Memory B cell (primary cell): ENCODE data around the gene ENAH.

Experiments
- ATAC-seq: fragments of 150-1000 bp; cut with Tn5 transposase; 2 replicates; pipeline ENCODE4 v1.10.0; 2021; ENCODE audit warnings: low read depth, mild to moderate bottlenecking, moderate library complexity
- DNase-seq, 2 donors: peaks; one replicate each; pipeline ENCODE4 v3.0.0; 2022; ENCODE audit warnings: low spot score in 2 of 2
- H3K27ac Mint-ChIP-seq: one replicate; pipeline ENCODE4 v1.8.0; 2022; ENCODE audit warnings: mild to moderate bottlenecking, moderate library complexity, mixed read lengths
- H3K27me3 Mint-ChIP-seq: one replicate; pipeline ENCODE4 v1.8.0; 2022; ENCODE audit warnings: mixed read lengths
- H3K36me3 Mint-ChIP-seq: one replicate; pipeline ENCODE4 v1.8.0; 2022; ENCODE audit warnings: mild to moderate bottlenecking, mixed read lengths
- H3K4me1 Mint-ChIP-seq: one replicate; pipeline ENCODE4 v1.8.0; 2022; ENCODE audit warnings: mixed read lengths
- H3K4me3 Mint-ChIP-seq: one replicate; pipeline ENCODE4 v1.8.0; 2022; ENCODE audit warnings: mild to moderate bottlenecking, moderate library complexity, mixed read lengths
- H3K9me3 Mint-ChIP-seq: one replicate; pipeline ENCODE4 v1.8.0; 2022; ENCODE audit warnings: mixed read lengths

The ENAH gene

DNA sequence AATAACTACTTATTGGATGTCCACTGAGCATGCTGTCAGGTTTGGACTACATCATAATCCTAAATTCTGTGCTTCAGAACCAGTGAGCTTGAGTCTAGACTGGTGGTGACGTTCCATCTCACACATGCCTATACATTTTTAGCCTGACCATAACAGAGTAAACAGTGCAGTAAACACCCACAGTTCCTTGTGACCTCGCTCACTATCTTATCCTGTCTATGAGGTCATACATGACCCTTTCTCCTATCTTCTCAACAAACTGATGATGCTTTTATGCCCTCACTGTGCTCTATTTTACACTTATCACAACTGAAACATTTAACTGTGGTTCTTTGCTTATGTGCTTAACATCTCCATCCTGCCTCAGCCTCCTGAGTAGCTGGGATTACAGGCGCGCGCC is 91.2 kb downstream of the ENAH start:
- no peaks in the 10 kb centered on the region for H3K9me3 Mint-ChIP-seq
- no peaks in the 10 kb centered on the region for H3K4me1 Mint-ChIP-seq
- H3K27me3 Mint-ChIP-seq, result peaks cover 9% of the 10 kb centered on the region
- H3K4me3 Mint-ChIP-seq, result no peak overlapping the region
- no peak for ATAC-seq
- no peak overlapping the region for H3K27ac Mint-ChIP-seq
- DNase-seq, result no peak
- H3K36me3 Mint-ChIP-seq, result no peaks in the 10 kb centered on the region

DNA sequence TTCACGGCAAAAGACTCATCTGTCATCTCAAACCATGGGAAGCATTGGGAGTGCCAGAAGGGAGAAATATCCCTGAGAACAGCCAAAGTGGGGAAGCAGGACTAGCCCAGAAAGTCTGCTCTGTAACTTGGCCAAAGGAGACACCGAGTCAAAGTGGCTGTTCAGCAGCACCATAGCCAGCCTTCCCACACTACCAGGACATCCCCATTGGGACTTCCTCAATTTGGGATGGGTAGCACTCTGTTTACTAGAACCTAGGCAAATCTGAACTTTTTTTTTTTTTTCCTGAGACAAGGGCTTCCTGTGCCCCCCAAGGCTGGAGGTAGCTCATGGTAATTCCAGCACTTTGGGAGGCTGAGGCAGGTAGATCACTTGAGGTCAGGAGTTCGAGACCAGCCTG is 93.0 kb downstream of the ENAH start:
- Mint-ChIP-seq H3K36me3 (no peaks in the 10 kb centered on the region), H3K27me3 (peaks cover 9% of the 10 kb centered on the region), H3K4me3 (no peak overlapping the region), H3K4me1 (no peaks in the 10 kb centered on the region), H3K27ac (no peak overlapping the region), H3K9me3 (no peaks in the 10 kb centered on the region)
- no peak for DNase-seq
- ATAC-seq, result no peak

DNA sequence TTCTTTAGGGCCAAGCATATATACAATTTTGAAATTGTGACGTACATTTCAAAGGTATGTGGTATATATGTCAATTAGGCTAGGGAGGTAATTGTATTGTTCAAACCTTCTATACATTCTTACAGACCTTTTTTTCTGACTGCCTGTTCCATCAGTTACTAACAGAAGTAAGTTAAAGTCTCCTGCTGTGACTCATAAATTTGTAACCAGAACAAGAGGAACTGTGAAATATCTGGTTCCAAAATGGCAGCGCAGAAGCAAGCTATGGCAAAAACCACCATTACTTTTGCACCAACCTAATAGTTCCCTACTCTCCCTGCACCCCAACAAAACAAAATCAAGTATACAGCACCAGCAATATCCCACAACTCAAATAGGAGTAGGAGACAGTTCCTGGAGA is 93.6 kb downstream of the ENAH start:
- no peak overlapping the region for H3K27ac Mint-ChIP-seq

DNA sequence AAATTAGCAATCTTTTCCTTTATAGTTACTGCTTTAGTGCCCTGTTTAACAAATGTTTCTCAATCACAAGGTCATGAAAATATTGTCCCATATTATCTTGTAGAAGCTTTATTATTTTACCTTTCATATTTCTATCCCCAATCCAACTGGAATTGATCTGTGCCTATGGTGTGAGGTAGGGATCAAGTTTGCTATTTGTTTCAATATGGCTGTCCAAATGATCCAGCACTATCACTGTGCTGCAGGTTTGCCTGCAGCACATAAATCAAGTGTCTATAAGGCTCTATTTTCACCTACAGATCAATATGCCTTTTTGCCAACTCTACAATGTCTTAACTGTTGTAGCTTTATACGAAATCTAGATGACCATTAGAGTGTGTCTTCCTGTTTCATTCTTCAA is 96.2 kb downstream of the ENAH start:
- peaks cover 6% of the 10 kb centered on the region for H3K27me3 Mint-ChIP-seq
- no peaks in the 10 kb centered on the region for H3K9me3 Mint-ChIP-seq
- H3K27ac Mint-ChIP-seq, result no peak overlapping the region
- ATAC-seq (no peak), DNase-seq (no peak)
- H3K4me1 Mint-ChIP-seq, result no peaks in the 10 kb centered on the region
- no peaks in the 10 kb centered on the region for H3K36me3 Mint-ChIP-seq
- H3K4me3 Mint-ChIP-seq, result no peak overlapping the region

More for the DNA sequence above, 93.6 kb downstream of the ENAH start:
- DNase-seq, result no peak
- no peaks in the 10 kb centered on the region for H3K9me3 Mint-ChIP-seq
- peaks cover 8% of the 10 kb centered on the region for H3K27me3 Mint-ChIP-seq
- no peaks in the 10 kb centered on the region for H3K36me3 Mint-ChIP-seq
- no peaks in the 10 kb centered on the region for H3K4me1 Mint-ChIP-seq
- ATAC-seq, result no peak
- H3K4me3 Mint-ChIP-seq, result no peak overlapping the region

DNA sequence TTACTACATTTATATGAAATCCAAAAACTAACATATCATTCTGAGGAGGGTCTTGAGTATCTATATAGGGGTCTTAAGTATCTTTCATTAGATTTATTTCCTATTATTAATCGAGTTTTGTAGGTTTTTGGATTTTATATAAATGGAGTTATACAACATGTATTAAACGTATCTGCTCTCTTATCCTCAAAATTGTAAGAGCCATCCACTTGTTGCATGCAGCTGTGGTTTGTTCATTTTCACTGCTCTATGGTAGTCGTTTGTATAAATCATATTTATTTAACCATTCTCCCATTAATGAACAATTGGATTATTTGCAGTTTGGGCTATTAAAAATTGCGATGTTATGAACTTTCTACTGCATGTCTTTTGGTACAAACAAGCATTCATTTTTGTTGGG is 97.1 kb downstream of the ENAH start:
- no peak for ATAC-seq
- Mint-ChIP-seq H3K27me3 (peaks cover 6% of the 10 kb centered on the region), H3K4me3 (no peak overlapping the region), H3K36me3 (no peaks in the 10 kb centered on the region), H3K4me1 (no peaks in the 10 kb centered on the region), H3K27ac (no peak overlapping the region), H3K9me3 (no peaks in the 10 kb centered on the region)
- no peak for DNase-seq

DNA sequence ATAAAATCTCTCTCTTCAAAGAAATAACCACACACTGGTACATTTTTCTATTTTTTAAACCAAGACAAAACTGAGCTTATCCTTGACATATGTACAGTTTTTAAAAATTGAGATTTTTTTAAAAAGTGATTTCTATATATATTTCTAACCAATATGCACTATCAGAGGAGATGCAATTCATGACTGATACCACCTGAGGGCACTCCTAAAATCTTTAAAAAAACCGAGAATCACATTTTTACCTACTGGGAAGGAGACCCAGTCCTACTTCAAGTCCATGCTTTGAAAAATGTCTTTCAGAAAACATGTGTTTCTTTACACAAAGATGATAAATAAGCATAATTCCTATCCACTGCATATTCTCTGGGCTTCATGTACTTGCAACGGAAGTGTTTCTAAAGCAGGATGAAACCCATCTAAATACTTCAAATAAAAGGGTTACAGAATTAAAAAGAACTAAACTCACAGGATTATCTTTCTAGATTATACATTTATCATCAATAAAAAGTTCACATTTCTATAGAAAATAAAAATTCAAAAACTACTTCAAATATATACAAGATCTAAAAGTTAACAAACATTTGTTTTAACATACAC is 98.6 kb downstream of the ENAH start:
- no peak overlapping the region for H3K27ac Mint-ChIP-seq
- H3K4me3 Mint-ChIP-seq, result no peak overlapping the region
- peak; percentile 29 for ATAC-seq
- H3K4me1 Mint-ChIP-seq, result no peaks in the 10 kb centered on the region
- H3K9me3 Mint-ChIP-seq, result no peaks in the 10 kb centered on the region
- peaks cover 1% of the 10 kb centered on the region for H3K27me3 Mint-ChIP-seq
- H3K36me3 Mint-ChIP-seq, result no peaks in the 10 kb centered on the region
- DNase-seq, result peak in 1 of 2 donors; percentile 20

DNA sequence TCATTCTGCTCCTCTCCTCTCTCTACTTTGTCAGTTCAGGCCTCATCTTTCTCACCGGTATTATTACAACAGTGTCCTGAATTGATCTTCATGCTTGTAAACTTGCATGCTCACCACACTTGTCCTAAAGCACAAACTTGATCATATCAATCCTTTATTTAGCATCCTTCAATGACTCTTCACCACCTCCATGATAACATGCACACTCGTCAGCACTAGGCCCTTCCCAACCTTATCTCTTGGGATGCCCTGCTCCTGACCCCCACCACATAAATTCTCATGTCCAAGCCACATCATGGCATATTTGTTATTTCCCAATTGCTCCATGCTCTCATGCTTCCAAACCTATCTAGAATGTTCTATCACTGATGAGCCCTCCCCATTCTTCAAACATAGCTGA is 103.1 kb downstream of the ENAH start:
- Mint-ChIP-seq H3K27me3 (peaks cover 1% of the 10 kb centered on the region), H3K9me3 (no peaks in the 10 kb centered on the region), H3K36me3 (no peaks in the 10 kb centered on the region), H3K4me3 (no peak overlapping the region), H3K27ac (no peak overlapping the region), H3K4me1 (peaks cover 4% of the 10 kb centered on the region)
- ATAC-seq (no peak), DNase-seq (no peak)

DNA sequence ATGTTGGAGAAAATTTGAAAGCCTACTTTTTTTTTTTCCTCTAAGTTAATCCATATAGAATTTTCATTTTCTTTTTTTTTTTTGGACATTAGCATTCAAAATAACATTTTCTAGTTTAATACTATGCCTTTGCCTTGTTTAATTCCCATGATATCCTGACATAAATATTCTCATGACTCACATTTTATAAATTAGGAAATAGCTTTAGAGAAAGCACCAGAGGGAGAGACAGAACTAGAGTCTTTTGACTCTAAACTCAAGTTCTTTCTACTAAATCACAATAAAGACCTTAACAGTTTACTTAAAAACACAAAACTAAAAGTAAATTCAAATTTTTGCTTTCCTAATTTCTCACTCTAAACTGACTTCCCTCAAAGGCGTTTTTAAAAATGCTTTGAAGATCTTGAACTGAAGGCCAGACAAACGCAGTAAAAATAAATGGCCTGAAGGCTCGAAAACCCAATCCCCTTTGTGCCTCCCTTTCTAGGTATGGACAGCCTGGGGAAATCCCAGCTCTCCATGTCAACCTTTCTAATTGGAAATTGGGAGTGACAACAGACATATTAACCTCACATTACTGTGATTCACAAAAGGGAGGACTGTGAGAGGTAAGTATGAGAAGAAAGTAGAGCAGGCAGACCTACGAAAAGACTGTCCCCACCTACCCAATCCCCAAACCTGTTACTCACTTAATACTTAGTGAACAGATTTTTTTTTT is 104.6 kb downstream of the ENAH start:
- H3K27ac Mint-ChIP-seq, result no peak overlapping the region
- DNase-seq (no peak), ATAC-seq (no peak)
- H3K36me3 Mint-ChIP-seq, result no peaks in the 10 kb centered on the region
- peaks cover 4% of the 10 kb centered on the region for H3K4me1 Mint-ChIP-seq
- H3K4me3 Mint-ChIP-seq, result no peak overlapping the region
- H3K27me3 Mint-ChIP-seq, result peaks cover 1% of the 10 kb centered on the region
- H3K9me3 Mint-ChIP-seq, result no peaks in the 10 kb centered on the region

DNA sequence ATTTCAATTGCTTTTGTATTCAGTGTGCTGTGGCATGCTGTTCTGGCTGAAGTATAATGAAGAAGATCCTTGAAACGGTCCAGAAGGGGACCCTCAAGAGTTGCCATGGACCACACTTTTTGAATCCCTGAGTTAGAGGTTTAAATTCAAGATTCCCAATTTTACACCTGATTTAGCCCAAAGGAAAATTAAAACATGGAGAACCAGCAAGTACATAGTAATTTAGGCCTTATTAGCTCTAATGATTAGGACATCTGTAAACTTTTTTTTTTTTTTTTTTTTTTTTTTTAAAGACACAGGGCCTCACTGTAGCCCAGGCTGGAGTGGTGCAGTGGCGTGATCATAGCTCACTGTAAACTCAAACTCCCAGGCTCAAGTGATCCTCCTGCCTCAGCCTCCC is 107.3 kb downstream of the ENAH start:
- Mint-ChIP-seq H3K9me3 (no peaks in the 10 kb centered on the region), H3K27me3 (no peaks in the 10 kb centered on the region), H3K4me3 (no peak overlapping the region), H3K27ac (no peak overlapping the region), H3K36me3 (no peaks in the 10 kb centered on the region), H3K4me1 (peaks cover 4% of the 10 kb centered on the region)
- no peak for ATAC-seq
- DNase-seq, result no peak

DNA sequence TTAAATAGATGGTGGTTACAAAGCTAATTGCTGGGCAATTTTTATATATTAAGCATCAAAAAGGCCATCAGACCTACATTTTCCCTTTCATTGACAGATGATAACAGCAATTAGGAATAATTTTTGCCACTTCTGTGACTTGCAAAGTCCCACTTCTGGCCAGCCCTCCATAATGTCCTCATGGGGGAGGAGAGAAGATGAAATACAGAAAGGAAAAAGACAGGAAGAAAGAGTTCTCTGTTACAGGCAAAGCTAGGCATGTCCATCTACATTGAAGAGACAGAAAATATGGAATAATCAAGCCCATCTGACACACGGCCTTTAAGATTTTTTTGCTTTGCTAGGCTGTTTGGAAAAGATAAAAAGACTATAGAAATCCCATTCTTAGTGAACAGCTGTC is 108.0 kb downstream of the ENAH start:
- H3K36me3 Mint-ChIP-seq, result no peaks in the 10 kb centered on the region
- H3K4me1 Mint-ChIP-seq, result peaks cover 4% of the 10 kb centered on the region
- ATAC-seq (no peak), DNase-seq (no peak)
- H3K27me3 Mint-ChIP-seq, result no peaks in the 10 kb centered on the region
- H3K4me3 Mint-ChIP-seq, result no peak overlapping the region
- H3K27ac Mint-ChIP-seq, result no peak overlapping the region
- no peaks in the 10 kb centered on the region for H3K9me3 Mint-ChIP-seq

DNA sequence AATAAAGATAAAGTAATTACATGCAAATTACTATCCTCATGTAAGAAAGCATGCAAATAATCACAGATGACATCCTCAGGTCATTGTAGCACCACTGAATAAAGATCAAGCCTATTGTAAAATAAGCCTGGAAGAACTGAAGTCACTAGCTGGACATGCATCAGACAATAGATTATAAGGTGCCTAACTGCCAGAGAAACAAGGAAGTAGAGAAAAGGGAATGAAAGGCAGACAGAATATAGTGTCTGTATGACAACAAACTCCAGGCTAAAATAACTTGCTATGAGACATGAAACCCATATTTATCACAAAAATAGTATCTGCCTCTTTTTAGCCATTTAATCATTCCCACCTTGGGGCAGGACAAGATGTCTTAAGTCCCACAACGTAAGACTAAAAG is 108.7 kb downstream of the ENAH start:
- Mint-ChIP-seq H3K4me3 (no peak overlapping the region), H3K36me3 (no peaks in the 10 kb centered on the region), H3K9me3 (no peaks in the 10 kb centered on the region), H3K27ac (no peak overlapping the region), H3K27me3 (peaks cover 3% of the 10 kb centered on the region), H3K4me1 (peaks cover 8% of the 10 kb centered on the region)
- DNase-seq (no peak), ATAC-seq (no peak)

DNA sequence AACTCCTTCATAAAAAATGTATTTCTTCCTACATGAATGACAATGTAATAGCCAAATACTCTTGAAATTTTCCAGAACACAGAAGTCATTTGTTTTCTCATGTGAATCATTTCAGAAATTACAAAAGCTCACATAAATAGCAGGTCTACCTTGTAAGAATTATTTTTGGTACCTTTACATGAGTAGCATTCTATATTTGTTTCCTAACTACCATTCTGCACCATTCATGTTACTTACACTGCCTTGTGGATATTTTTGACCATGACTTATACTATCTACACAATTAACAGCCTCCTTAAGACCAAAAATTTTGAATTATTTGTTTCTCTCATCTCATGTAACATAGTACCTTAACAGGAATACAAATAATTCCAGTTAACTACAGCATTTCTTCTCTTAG is 109.6 kb downstream of the ENAH start:
- H3K27me3 Mint-ChIP-seq, result peaks cover 5% of the 10 kb centered on the region
- ATAC-seq (no peak), DNase-seq (no peak)
- H3K9me3 Mint-ChIP-seq, result no peaks in the 10 kb centered on the region
- H3K27ac Mint-ChIP-seq, result no peak overlapping the region
- H3K36me3 Mint-ChIP-seq, result no peaks in the 10 kb centered on the region
- peaks cover 12% of the 10 kb centered on the region for H3K4me1 Mint-ChIP-seq
- H3K4me3 Mint-ChIP-seq, result no peak overlapping the region

DNA sequence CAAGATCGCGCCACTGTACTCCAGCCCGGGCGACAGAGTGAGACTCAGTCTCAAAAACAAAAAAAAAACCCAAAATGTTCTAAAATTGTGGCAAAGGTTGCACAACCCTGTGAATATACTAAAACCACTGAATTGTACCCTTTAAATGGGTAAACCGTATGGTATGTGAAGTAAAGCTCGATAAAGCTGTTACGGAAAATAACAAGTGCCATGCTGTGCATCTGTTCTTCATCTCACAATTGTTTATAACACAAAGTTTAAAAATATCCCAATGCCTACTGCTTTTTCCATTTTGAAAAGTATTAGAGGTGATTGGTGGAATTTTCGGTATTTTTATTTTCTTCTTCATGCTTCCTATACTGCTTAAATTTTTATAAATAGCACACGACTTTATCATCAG is 111.5 kb downstream of the ENAH start:
- DNase-seq, result no peak
- Mint-ChIP-seq H3K4me3 (no peak overlapping the region), H3K4me1 (peaks cover 8% of the 10 kb centered on the region), H3K27me3 (peaks cover 5% of the 10 kb centered on the region), H3K27ac (no peak overlapping the region), H3K36me3 (no peaks in the 10 kb centered on the region), H3K9me3 (no peaks in the 10 kb centered on the region)
- ATAC-seq, result no peak

DNA sequence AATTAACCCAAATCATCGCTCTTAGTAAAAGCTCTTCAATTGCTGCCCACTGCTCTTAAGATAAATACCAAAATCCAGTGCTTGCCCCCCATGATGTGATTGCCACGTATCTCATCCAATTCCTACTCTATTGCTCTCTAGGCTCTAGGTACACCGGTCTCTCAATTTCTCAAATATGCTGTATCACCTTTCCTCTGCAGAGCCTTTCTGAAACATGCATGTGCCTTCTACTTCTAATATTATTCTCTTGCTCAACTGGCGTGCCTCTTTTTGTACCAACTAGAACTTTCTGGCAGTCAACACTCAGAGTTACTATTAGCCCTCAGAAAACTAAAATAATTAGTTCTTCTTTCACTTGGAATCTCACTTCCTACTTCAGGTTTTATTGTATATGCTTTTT is 113.3 kb downstream of the ENAH start:
- Mint-ChIP-seq H3K27ac (no peak overlapping the region), H3K4me3 (no peak overlapping the region), H3K4me1 (peaks cover 8% of the 10 kb centered on the region), H3K9me3 (no peaks in the 10 kb centered on the region), H3K27me3 (peaks cover 5% of the 10 kb centered on the region), H3K36me3 (no peaks in the 10 kb centered on the region)
- ATAC-seq (no peak), DNase-seq (no peak)

DNA sequence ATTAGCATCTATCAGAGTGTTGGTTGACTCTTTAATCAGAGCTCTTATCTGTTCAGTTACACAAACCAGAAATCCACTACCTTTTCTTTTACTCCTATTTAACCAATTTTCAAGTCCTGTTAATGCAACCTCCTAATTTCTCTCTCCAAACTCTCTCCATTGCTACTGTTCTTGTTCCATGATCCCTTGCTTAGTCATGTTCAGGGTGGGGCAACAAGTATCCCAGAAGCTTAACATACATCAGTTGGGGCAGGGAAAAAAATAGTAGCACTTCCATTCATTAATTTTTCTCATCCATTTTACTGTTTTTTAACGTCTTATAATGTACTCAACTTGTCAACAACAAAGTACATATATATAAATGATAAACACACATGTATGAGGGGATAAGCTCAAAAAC is 113.9 kb downstream of the ENAH start:
- Mint-ChIP-seq H3K4me1 (peaks cover 8% of the 10 kb centered on the region), H3K36me3 (no peaks in the 10 kb centered on the region), H3K9me3 (no peaks in the 10 kb centered on the region), H3K27ac (no peak overlapping the region), H3K27me3 (peaks cover 5% of the 10 kb centered on the region), H3K4me3 (no peak overlapping the region)
- DNase-seq (no peak), ATAC-seq (no peak)
